Adrenal gland (tissue), 12 donors: Measurements from ENCODE around the gene TSC22D2. TPM values are rescaled to one million over a fixed set of nuclear protein-coding genes. Genes with fewer than 3 reads are reported as not detected.

Experiments
- DNase-seq, 7 donors: peaks; one replicate each; pipeline ENCODE4 v3.0.0-alpha.2; 2019 to 2020
- H3K27ac ChIP-seq, 5 donors: fragments of 200-600 bp; sonication (generic) in 4 of 5; 1 replicate in 3 of 5; 2 replicates in 2 of 5; pipeline versions ENCODE4 v1.5.1 to v1.8.0; 2016 to 2020; ENCODE audit warnings: mild to moderate bottlenecking in 1 of 5
- H3K27me3 ChIP-seq: fragments of 200-600 bp; 2 replicates; pipeline ENCODE4 v1.8.0; 2021
- H3K36me3 ChIP-seq, 2 donors: fragments of 200-600 bp; replicated peaks in 1 of 2; 1 replicate in 1 of 2; 2 replicates in 1 of 2; pipeline versions ENCODE4 v1.5.1 to v1.8.0; 2018 to 2022
- H3K4me1 ChIP-seq, 2 donors: fragments of 200-600 bp; replicated peaks in 1 of 2; 1 replicate in 1 of 2; 2 replicates in 1 of 2; pipeline versions ENCODE4 v1.5.1 to v1.8.0; 2018 to 2021
- H3K4me3 ChIP-seq, 4 donors: fragments of 200-600 bp; sonication (generic) in 3 of 4; one replicate each; pipeline ENCODE4 v1.5.1; 2016 to 2018
- H3K9me3 ChIP-seq, 3 donors: fragments of 200-600 bp; sonication (generic) in 1 of 3; replicated peaks in 1 of 3; 1 replicate in 2 of 3; 2 replicates in 1 of 3; pipeline versions ENCODE4 v1.5.1 to v1.8.0; 2016 to 2021
- CTCF ChIP-seq, 6 experiments: fragments of 450-650 bp in 4 of 6; fragments of 200-600 bp in 2 of 6; sonication (generic) in 1 of 6; IDR thresholded peaks; 1 replicate in 5 of 6; 2 replicates in 1 of 6; pipeline versions ENCODE4 v1.5.1 to v1.8.0; 2016 to 2021; ENCODE audit warnings: antibody characterized with exemption in 6 of 6, mild to moderate bottlenecking in 2 of 6, moderate library complexity in 1 of 6
- POLR2A ChIP-seq, 2 donors: fragments of 450-650 bp; IDR thresholded peaks; one replicate each; pipeline ENCODE4 v1.6.1; 2017; ENCODE audit warnings: antibody characterized with exemption in 2 of 2, mild to moderate bottlenecking in 2 of 2, moderate library complexity in 1 of 2
- WGBS, 4 donors: extraction: QIAGEN DNeasy Blood & Tissue Kit in 2 of 4; methylation state at CpG; one replicate each; pipeline versions ENCODE4 v1.1.5 to v1.1.7; 2013 to 2017; 5-methylcytosine and 5-hydroxymethylcytosine counted together
- intact Hi-C, 2 donors: fragments of 100-400 bp; cut with DNase I; formaldehyde crosslinking; loops; one replicate each; pipeline versions ENCODE4 v1.14.1 to v1.15.0; 2022 to 2023
- polyA plus RNA-seq, 3 donors: library from polyadenylated mRNA; stranded (reverse); fragments of 200-250 nt in 2 of 3; fragments of 350-450 nt in 1 of 3; fragmentation: Illumina TruSeq in 1 of 3; extraction: RNeasy Lipid Tissue Mini Kit (QIAGEN cat#74804) in 1 of 3; gene quantifications; one replicate each; pipeline ENCODE4 v1.2.3, GENCODE V29; 2013 to 2014
- total RNA-seq, 9 donors: library from RNA; depleted of rRNA in 4 of 9; stranded (reverse); fragments of >200 nt in 4 of 9; fragments of 120-200 nt in 1 of 9; fragmentation: NEBNext Ultra II Directional in 1 of 9; extraction: Animal tissue kit (Norgen Biotek cat#: 25700) in 1 of 9; gene quantifications; one replicate each; pipeline versions ENCODE4 v1.1.0 to v1.2.4, GENCODE V29; 2013 to 2023
- donor health status: healthy with polysubstance abuse.
- donor health status: Bipolar disorder and iron deficiency.
- donor health status: DM: yes; HTN: yes; CAD: no.
- donor health status: DM: no; HTN: no; CAD: no.
- donor health status: DM: no; HTN: no; CAD: no.
- donor health status: DM: yes; HTN: yes; CAD: no.

Gene TSC22D2
- total and polyA plus RNA-seq, 12 donors, result 8.3 to 22.6 (median 17.6) TPM

DNA sequence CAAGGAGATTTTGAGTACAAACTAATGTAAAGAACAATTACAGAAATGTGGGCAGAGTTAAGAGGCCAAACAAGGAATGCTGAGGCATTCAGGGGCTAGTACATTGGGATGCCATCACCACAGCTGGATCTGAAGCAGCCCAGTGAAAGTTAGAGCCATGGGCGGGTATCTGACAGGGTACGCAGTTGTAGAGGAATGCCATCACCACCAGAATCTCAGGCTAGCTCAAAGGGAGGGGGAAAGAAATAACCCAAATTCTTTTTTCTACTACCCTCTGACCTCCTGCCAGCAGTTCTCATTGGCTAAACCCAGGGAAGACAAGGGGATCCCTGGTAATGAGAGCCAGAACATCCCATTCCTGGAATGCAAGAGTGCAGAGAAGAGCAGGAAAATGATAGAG lies 9.0 kb upstream of the TSC22D2 start:
- H3K4me1 ChIP-seq, result no peaks in the 10 kb centered on the region
- H3K9me3 ChIP-seq, result no peaks in the 10 kb centered on the region
- TF ChIP-seq POLR2A (IDR thresholded peaks at IDR 0.05), result no peak
- TF ChIP-seq CTCF (IDR thresholded peaks at IDR 0.05), result no peak
- no peak overlapping the region for H3K27ac ChIP-seq
- no peak overlapping the region for H3K4me3 ChIP-seq
- DNase-seq, result no peak
- 92 to 100% (median 94%) methylated on average over 2 of the region's 2 CpGs for WGBS, 4 donors
- H3K27me3 ChIP-seq, result no peaks in the 10 kb centered on the region
- intact Hi-C loops, result no loop called here
- H3K36me3 ChIP-seq, result no peaks in the 10 kb centered on the region

DNA sequence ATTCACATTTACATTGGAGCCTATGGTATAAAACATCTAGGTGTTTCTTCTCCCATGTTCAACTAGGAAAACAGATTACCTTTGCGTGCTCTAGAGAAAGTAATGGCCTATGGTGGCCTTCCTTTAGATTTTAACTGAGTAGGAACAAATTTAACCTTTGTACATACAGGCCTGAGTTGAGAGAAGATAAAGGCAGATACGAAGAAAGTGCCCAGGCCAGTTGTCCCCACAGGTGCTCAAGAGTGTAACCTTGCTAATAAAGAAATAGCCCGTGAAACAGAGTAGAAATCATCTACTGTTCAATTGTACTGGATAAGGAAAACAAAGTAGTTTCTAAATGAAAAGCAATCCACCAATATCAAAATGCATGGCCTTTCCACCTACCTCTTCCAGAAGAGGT lies 6.8 kb upstream of the TSC22D2 start:
- 93 to 94% (median 93%) methylated on average over 3 of the region's 3 CpGs for WGBS, 4 donors
- H3K9me3 ChIP-seq, result no peaks in the 10 kb centered on the region
- H3K27ac ChIP-seq, result no peak overlapping the region
- DNase-seq, result no peak
- H3K27me3 ChIP-seq, result no peaks in the 10 kb centered on the region
- H3K4me3 ChIP-seq, result no peak overlapping the region
- no peaks in the 10 kb centered on the region for H3K4me1 ChIP-seq
- H3K36me3 ChIP-seq, result no peaks in the 10 kb centered on the region
- TF ChIP-seq CTCF (IDR thresholded peaks at IDR 0.05) (no peak), POLR2A (IDR thresholded peaks at IDR 0.05) (no peak)
- intact Hi-C loops, result no loop called here

DNA sequence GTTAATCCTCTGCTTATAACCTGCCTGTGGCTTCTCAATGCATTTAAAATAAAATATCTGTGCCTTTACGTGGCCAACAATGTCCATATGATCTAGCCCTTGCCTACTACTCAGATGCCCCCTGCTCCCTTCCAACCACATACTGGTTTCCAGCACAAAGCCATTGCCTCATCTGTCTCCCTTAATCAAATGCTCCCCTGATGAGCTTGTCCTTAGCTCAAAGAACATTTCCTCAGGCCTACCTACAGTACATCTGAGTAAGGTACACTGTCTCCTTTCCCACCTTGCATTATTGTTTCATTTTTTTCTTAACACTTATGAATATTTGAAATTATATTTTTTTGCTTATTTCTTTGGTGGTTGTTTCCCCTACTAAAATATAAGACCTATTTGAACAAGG lies 5.9 kb upstream of the TSC22D2 start:
- no peaks in the 10 kb centered on the region for H3K9me3 ChIP-seq
- H3K4me1 ChIP-seq, result peaks cover 4 to 7% of the 10 kb centered on the region in 2 donors
- 87 to 97% (median 91%) methylated on average over 1 of the region's 1 CpG for WGBS, 4 donors
- intact Hi-C loops, result no loop called here
- TF ChIP-seq POLR2A (IDR thresholded peaks at IDR 0.05) (no peak), CTCF (IDR thresholded peaks at IDR 0.05) (no peak)
- H3K27ac ChIP-seq, result no peak overlapping the region
- H3K27me3 ChIP-seq, result no peaks in the 10 kb centered on the region
- H3K36me3 ChIP-seq, result no peaks in the 10 kb centered on the region
- no peak overlapping the region for H3K4me3 ChIP-seq
- no peak for DNase-seq

DNA sequence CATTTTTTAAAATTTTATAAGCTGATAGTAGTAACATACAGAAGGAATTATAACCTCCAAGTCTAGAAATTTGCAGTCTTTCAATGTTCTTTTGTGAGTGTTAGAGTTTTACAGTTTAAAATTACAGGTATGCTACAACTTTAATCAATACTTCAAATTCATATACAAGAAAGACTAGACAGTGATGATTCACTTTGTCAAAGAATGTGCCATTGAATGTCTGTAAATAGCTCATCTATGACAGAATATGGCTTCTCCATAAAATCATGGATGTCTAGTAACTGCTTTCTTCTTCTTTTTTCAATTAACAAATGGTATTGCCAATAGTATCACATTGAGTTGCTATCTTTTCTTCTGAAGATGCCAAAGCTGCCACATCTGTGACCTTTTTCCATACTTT lies 4.1 kb upstream of the TSC22D2 start:
- Histone ChIP-seq H3K27me3 (no peaks in the 10 kb centered on the region), H3K4me1 (peaks cover 4 to 8% of the 10 kb centered on the region in 2 donors), H3K4me3 (no peak overlapping the region), H3K36me3 (no peaks in the 10 kb centered on the region), H3K27ac (no peak overlapping the region), H3K9me3 (no peaks in the 10 kb centered on the region)
- no peak for DNase-seq
- intact Hi-C loops, result no loop called here
- TF ChIP-seq POLR2A (IDR thresholded peaks at IDR 0.05) (no peak), CTCF (IDR thresholded peaks at IDR 0.05) (no peak)
